Astrocyte of the cerebellum (primary cell): ENCODE results near the gene ADH7.

ENCODE experiments used
- DNase-seq: peaks from one replicate; pipeline ENCODE4 v3.0.0-alpha.2; 2011; ENCODE audit warnings: low read depth
- H3K4me3 ChIP-seq: 2 replicates; pipeline ENCODE4 v1.5.1; 2011; ENCODE audit warnings: mild to moderate bottlenecking, low read depth, low read length, moderate library complexity
- in situ Hi-C: cut with HindIII; loops from 2 replicates; pipeline ENCODE4 v1.10.0; 2017; ENCODE audit warnings: low sequenced_read_pairs
- TF ChIP-seq, protein P1 (sequence below): IDR thresholded peaks from 2 replicates; pipeline ENCODE4 v1.5.1; 2012; ENCODE audit warnings: low read length, low read depth, moderate library complexity, mild to moderate bottlenecking; ENCODE audit errors: missing control alignments

Gene ADH7

DNA sequence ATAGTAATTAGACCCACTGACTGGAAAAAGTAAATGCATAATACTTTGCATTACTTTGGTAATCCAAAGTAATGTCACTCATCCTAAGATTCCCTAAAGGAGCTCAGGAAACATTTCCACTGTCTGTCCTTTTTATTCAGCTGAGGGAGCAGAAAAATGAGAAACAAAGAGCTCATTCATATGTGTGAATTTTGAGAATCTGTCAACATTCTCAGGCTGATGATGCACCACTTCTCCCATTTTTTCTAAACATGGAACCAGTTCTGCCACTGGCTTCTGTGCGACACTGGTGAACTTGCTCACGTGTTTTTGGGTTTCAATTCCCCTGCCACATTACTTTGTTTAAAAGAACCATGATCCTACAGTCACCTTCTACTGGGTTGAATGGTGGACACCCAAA is 28.4 kb upstream of the ADH7 start:
- DNase-seq: no peak
- H3K4me3 ChIP-seq: no peak overlapping the region
- in situ Hi-C loops: no loop called here
- TF ChIP-seq, protein P1, sequence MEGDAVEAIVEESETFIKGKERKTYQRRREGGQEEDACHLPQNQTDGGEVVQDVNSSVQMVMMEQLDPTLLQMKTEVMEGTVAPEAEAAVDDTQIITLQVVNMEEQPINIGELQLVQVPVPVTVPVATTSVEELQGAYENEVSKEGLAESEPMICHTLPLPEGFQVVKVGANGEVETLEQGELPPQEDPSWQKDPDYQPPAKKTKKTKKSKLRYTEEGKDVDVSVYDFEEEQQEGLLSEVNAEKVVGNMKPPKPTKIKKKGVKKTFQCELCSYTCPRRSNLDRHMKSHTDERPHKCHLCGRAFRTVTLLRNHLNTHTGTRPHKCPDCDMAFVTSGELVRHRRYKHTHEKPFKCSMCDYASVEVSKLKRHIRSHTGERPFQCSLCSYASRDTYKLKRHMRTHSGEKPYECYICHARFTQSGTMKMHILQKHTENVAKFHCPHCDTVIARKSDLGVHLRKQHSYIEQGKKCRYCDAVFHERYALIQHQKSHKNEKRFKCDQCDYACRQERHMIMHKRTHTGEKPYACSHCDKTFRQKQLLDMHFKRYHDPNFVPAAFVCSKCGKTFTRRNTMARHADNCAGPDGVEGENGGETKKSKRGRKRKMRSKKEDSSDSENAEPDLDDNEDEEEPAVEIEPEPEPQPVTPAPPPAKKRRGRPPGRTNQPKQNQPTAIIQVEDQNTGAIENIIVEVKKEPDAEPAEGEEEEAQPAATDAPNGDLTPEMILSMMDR: no peak

GRCh38 chr4:99462875-99463464 is 27.8 kb upstream of the ADH7 start:
- in situ Hi-C loops: no loop called here
- TF ChIP-seq, protein P1: peak; percentile 82
- no peak overlapping the region for H3K4me3 ChIP-seq
- DNase-seq: peak; percentile 46

GRCh38 chr4:99461623-99462401 is 26.7 kb upstream of the ADH7 start:
- DNase-seq: no peak
- TF ChIP-seq, protein P1: no peak
- in situ Hi-C loops: no loop called here
- no peak overlapping the region for H3K4me3 ChIP-seq

GRCh38 chr4:99459546-99460042 is 24.5 kb upstream of the ADH7 start:
- H3K4me3 ChIP-seq: no peak overlapping the region
- TF ChIP-seq, protein P1: no peak
- in situ Hi-C loops: no loop called here
- DNase-seq: no peak

- H3K4me3 ChIP-seq: no peak overlapping the region
- in situ Hi-C loops: no loop called here
- TF ChIP-seq, protein P1: no peak
- no peak for DNase-seq
These were observed 23.8 kb upstream of the ADH7 start for GRCh38 chr4:99458911-99459447.

DNA sequence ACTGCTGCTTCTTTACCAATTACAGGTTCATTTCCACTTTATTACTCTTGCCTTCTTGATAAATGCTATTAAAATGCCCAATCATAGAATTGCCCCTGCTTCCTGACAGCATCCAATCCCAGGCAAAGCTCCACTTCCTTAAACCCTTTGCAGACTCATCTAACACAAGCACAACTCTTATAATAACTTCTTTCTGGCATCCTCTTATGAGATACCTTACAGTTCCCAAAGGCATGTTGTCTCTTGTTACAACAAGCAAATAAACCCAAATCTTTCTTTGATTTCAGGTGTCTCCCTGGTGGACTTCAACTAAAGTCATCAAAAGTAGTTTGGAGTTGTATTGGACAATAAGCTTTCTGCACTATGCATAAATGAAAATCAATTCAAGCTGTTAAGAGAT is 22.5 kb upstream of the ADH7 start:
- TF ChIP-seq, protein P1: no peak
- no peak for DNase-seq
- H3K4me3 ChIP-seq: no peak overlapping the region
- in situ Hi-C loops: no loop called here
